ENCODE results near the gene SIK2. TPM values are rescaled to one million over a fixed set of nuclear protein-coding genes. Genes with fewer than 3 reads are reported as not detected.

The SIK2 gene
- total and polyA plus RNA-seq, 2 donors (not counting 3 experiments of a cell fraction or from before 2014, with no cell fraction given), result 14.6 to 17.1 TPM

- Histone ChIP-seq H3K9ac (replicated peaks; ENCODE audit: extremely low read depth, insufficient read depth, low read length) (no peak overlapping the region), H3K79me2 (ENCODE audit: control insufficient read depth, insufficient read depth, low read length) (no peaks in the 10 kb centered on the region), H3K4me1 (ENCODE audit: control insufficient read depth, extremely low read depth, insufficient read depth, low read length) (peaks cover 23% of the 10 kb centered on the region), H3K27me3 (ENCODE audit: control insufficient read depth in 2 of 2, insufficient read depth in 2 of 2, low read length in 2 of 2) (no peaks in the 10 kb centered on the region), H2AFZ (ENCODE audit: low read depth, low read length) (no peak overlapping the region), H4K20me1 (replicated peaks; ENCODE audit: control insufficient read depth, extremely low read depth, insufficient read depth, low read length) (no peaks in the 10 kb centered on the region), H3K9me1 (replicated peaks; ENCODE audit: control insufficient read depth, extremely low read depth, insufficient read depth, low read length) (peaks cover 3% of the 10 kb centered on the region), H3K4me3 (replicated peaks in 1 of 3; ENCODE audit: insufficient read depth in 1 of 3, low read depth in 1 of 3, low read length in 3 of 3) (no peak overlapping the region), H3K4me2 (ENCODE audit: insufficient read depth, low read length) (no peak overlapping the region), H3K9me3 (replicated peaks; ENCODE audit: control insufficient read depth, insufficient read depth, low read length) (peaks cover 2% of the 10 kb centered on the region), H3K36me3 (ENCODE audit: control insufficient read depth in 2 of 2, extremely low read depth in 1 of 2, insufficient read depth in 2 of 2, low read length in 2 of 2) (no peaks in the 10 kb centered on the region), H3K27ac (ENCODE audit: insufficient read depth, low read depth, low read length) (no peak overlapping the region)
- intact Hi-C loops (cut with micrococcal nuclease), result loop anchor here (5.0 kb wide), 1 partner anchor 86 kb away; no protein-coding TSS in a partner anchor
- no TSS peak for BruUV-seq (replicated peaks)
- FAIRE-seq (no peak), DNase-seq (ENCODE audit: low read depth, low spot score) (peak; percentile 38)
- no peak for TF ChIP-seq EZH2 (IDR thresholded peaks at IDR 0.05; ENCODE audit: borderline replicate concordance, low read depth, low read length, severe bottlenecking)
- TF ChIP-seq, protein P1, sequence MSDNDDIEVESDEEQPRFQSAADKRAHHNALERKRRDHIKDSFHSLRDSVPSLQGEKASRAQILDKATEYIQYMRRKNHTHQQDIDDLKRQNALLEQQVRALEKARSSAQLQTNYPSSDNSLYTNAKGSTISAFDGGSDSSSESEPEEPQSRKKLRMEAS (IDR thresholded peaks at IDR 0.05; ENCODE audit: insufficient read depth, insufficient read length), result no peak
- TF ChIP-seq GATA2 (IDR thresholded peaks at IDR 0.05; ENCODE audit: insufficient read depth, insufficient read length, low read depth, low read length), result peak; percentile 8
- no peak for TF ChIP-seq JUN (IDR thresholded peaks at IDR 0.05; ENCODE audit: borderline replicate concordance, insufficient read depth, insufficient read length, low read depth)
- no peak for TF ChIP-seq FOS (IDR thresholded peaks at IDR 0.05; ENCODE audit: borderline replicate concordance, insufficient read depth, low read length)
- TF ChIP-seq POLR2A (IDR thresholded peaks at IDR 0.05; ENCODE audit: low read depth, low read length), result no peak
- TF ChIP-seq, protein P2, sequence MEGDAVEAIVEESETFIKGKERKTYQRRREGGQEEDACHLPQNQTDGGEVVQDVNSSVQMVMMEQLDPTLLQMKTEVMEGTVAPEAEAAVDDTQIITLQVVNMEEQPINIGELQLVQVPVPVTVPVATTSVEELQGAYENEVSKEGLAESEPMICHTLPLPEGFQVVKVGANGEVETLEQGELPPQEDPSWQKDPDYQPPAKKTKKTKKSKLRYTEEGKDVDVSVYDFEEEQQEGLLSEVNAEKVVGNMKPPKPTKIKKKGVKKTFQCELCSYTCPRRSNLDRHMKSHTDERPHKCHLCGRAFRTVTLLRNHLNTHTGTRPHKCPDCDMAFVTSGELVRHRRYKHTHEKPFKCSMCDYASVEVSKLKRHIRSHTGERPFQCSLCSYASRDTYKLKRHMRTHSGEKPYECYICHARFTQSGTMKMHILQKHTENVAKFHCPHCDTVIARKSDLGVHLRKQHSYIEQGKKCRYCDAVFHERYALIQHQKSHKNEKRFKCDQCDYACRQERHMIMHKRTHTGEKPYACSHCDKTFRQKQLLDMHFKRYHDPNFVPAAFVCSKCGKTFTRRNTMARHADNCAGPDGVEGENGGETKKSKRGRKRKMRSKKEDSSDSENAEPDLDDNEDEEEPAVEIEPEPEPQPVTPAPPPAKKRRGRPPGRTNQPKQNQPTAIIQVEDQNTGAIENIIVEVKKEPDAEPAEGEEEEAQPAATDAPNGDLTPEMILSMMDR (IDR thresholded peaks at IDR 0.05; ENCODE audit: extremely low read depth in 1 of 2, insufficient read depth in 1 of 2, low read depth in 1 of 2, low read length in 2 of 2), result no peak
- no peak for TF ChIP-seq POLR2AphosphoS5 (IDR thresholded peaks at IDR 0.05; ENCODE audit: insufficient read depth, low read depth, low read length)
- POLR2A ChIA-PET, result no interaction called here
- dilution Hi-C loops (cut with MboI; ENCODE audit: extremely low pct_ligation_motif_present, low sequenced_read_pairs), result no loop called here
- CTCF ChIA-PET, result interaction anchor here (1.3 to 2.1 kb wide), 3 partner anchors 10 to 27 kb away, joined by 3 to 10 read pairs (median 3); no protein-coding TSS in a partner anchor
These were observed 29.4 kb downstream of the SIK2 start for GRCh38 chr11:111631666-111632039.
